Activated T-helper 17 cell treated with anti-CD3 and anti-CD28 coated beads, Interleukin-2, amount 50 U/mL, for 72 hours (primary cell): ENCODE data around the gene DIP2A. TPM values are rescaled to one million over a fixed set of nuclear protein-coding genes. Genes with fewer than 3 reads are reported as not detected.

ENCODE experiments used
- ATAC-seq: fragments of 150-1000 bp; cut with Tn5 transposase; replicated peaks from 2 replicates; pipeline ENCODE4 v1.10.0; 2021; ENCODE audit warnings: mild to moderate bottlenecking, moderate library complexity
- H3K27ac Mint-ChIP-seq: one replicate; pipeline ENCODE4 v1.8.0; 2022; ENCODE audit warnings: mixed read lengths
- H3K27me3 Mint-ChIP-seq: one replicate; pipeline ENCODE4 v1.8.0; 2022; ENCODE audit warnings: mixed read lengths
- H3K36me3 Mint-ChIP-seq: one replicate; pipeline ENCODE4 v1.8.0; 2022; ENCODE audit warnings: low read depth, mild to moderate bottlenecking, mixed read lengths
- H3K4me1 Mint-ChIP-seq: one replicate; pipeline ENCODE4 v1.8.0; 2022; ENCODE audit warnings: mixed read lengths
- H3K4me3 Mint-ChIP-seq: one replicate; pipeline ENCODE4 v1.8.0; 2022; ENCODE audit warnings: mild to moderate bottlenecking, mixed read lengths
- H3K9me3 Mint-ChIP-seq: one replicate; pipeline ENCODE4 v1.8.0; 2022; ENCODE audit warnings: mixed read lengths
- total RNA-seq, 2 donors: library from RNA; stranded (reverse); gene quantifications; one replicate each; pipeline ENCODE4 v1.2.3, GENCODE V29; 2022

The DIP2A gene
- total RNA-seq, 2 donors from 2014 or later, result 43.6 to 49.3 TPM

DNA sequence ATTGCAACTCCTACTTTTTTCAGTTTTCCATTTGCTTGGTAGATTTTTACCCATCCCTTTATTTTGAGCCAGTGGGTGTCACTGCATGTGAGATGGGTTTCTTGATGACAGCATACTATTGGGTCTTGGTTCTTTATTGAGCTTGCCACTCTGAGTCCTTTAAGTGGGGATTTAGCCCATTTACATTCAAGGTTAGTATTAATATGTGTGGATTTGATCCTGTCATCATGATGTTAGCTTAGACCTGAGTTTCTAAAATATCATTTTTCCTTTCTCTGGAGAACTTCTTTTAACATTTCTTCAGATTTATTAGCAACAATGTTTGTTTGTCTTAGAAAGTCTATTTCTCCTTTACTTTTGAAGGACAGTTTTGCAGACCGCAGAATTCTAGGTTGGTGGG is 158.0 kb downstream of the DIP2A start:
- no peak overlapping the region for H3K4me3 Mint-ChIP-seq
- no peak overlapping the region for H3K27ac Mint-ChIP-seq
- H3K27me3 Mint-ChIP-seq, result no peaks in the 10 kb centered on the region
- H3K9me3 Mint-ChIP-seq, result no peaks in the 10 kb centered on the region
- no peaks in the 10 kb centered on the region for H3K36me3 Mint-ChIP-seq
- ATAC-seq, result no peak
- no peaks in the 10 kb centered on the region for H3K4me1 Mint-ChIP-seq

DNA sequence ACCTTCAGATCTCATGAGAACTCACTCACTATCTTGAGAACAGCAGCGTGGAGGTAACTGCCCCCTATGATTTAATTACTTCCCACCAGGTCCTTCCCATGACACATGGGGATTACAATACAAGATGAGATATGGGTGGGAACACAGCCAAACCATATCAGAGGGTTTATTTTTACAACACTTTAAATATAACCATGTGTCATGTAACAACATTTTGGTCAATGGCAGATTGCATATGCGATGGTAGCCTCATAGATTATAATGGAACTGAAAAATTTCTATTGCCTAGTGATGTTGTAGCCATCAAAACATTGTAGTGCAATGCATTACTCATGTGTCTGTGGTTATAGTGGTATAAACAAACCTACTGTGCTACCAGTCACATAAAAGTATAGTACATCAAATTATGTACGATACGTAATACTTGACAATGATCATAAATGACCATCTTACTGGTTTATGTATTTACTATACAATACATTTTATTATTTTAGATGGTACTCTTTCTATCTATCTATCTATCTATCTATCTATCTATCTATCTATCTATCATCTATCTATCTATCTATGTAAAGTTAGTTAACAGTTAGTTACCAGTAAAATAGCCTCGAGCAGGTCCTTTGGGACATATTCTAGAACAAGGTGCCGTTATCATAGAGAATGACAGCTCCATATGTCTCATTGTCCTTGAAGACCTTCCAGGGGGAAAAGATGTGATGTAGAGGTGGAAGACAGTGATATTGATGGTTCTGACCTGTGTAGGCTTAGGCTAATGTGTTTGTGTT is 158.8 kb downstream of the DIP2A start:
- ATAC-seq, result peak; percentile 13
- no peaks in the 10 kb centered on the region for H3K27me3 Mint-ChIP-seq
- H3K4me3 Mint-ChIP-seq, result no peak overlapping the region
- H3K9me3 Mint-ChIP-seq, result no peaks in the 10 kb centered on the region
- H3K27ac Mint-ChIP-seq, result no peak overlapping the region
- H3K4me1 Mint-ChIP-seq, result no peaks in the 10 kb centered on the region
- H3K36me3 Mint-ChIP-seq, result no peaks in the 10 kb centered on the region

DNA sequence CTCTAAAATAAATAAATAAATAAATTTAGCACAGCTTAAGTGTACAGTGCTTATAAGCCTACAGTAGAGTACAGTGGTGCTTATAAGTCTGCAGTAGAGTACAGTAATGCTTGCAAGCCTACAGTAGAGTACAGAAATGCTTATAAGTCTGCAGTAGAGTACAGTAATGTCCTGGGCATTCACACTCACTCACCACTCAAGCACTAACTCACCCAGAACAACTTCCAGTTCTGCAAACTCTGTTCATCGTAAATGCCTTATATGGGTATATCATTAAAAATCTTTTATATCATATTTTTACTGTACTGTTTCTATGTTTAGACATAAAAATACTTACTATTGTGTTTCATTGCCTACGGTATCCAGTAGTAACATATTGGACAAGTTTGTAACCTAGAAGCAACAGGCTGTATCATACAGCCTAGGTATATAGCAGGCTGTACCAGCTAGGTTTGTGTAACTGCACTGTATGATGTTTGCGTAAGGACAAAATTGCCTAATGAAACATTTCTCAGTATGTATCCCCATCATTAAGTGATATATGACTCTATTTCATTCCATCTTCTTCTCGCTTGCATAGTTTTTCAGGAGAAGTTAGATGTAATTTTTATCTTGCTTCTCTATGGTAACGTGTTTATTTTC is 160.2 kb downstream of the DIP2A start:
- H3K27me3 Mint-ChIP-seq, result no peaks in the 10 kb centered on the region
- no peak overlapping the region for H3K27ac Mint-ChIP-seq
- H3K4me3 Mint-ChIP-seq, result no peak overlapping the region
- ATAC-seq, result no peak
- no peaks in the 10 kb centered on the region for H3K4me1 Mint-ChIP-seq
- H3K36me3 Mint-ChIP-seq, result no peaks in the 10 kb centered on the region
- H3K9me3 Mint-ChIP-seq, result no peaks in the 10 kb centered on the region

Other genes with a start within 250 kb of the DIP2A start
- 10 to 100 TPM; 30.8 to 43.8 TPM for gene LSS, start 230.1 kb upstream of the DIP2A start, total RNA-seq
- 100 to 1,000 TPM; 105 to 118 TPM for gene MCM3AP, start 173.3 kb upstream of the DIP2A start, total RNA-seq
- gene YBEY, start 172.5 kb upstream of the DIP2A start, total RNA-seq, result 10 to 100 TPM in 1 of 2 donors, 1 to 10 TPM in 1; 7.0 to 14.8 TPM
- 10 to 100 TPM; 21.4 to 24.3 TPM for gene C21orf58, start 135.0 kb upstream of the DIP2A start, total RNA-seq
- gene PCNT, start 134.7 kb upstream of the DIP2A start, total RNA-seq, result 10 to 100 TPM; 44.8 to 70.9 TPM
- gene S100B, start 146.2 kb downstream of the DIP2A start, total RNA-seq, result not detected
- 100 to 1,000 TPM in 1 of 2 donors, 10 to 100 TPM in 1; 88.2 to 108 TPM for gene PRMT2, start 176.8 kb downstream of the DIP2A start, total RNA-seq